ENCODE measurements around the gene TRPM6.

TRPM6 gene

DNA sequence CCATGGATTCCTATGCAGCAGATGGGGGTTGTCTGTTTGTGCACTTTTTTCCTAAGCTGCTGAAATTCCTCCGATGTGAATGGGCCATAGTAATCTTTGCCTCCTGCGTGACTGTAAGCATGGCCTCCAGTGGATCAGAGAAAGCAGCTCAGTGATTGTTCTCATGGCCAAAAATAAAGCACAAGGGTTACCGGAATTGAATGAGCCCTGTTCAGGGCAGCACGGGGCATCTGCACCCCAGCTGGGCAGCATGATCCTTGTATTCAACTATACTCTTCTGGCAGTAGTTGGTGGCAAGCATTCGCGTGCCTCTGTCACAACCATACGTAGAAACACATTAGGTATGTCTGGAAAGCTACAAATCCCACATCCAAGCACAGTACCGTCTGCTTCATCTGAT, 196.7 kb downstream of the TRPM6 start:
- no peak for DNase-seq

DNA sequence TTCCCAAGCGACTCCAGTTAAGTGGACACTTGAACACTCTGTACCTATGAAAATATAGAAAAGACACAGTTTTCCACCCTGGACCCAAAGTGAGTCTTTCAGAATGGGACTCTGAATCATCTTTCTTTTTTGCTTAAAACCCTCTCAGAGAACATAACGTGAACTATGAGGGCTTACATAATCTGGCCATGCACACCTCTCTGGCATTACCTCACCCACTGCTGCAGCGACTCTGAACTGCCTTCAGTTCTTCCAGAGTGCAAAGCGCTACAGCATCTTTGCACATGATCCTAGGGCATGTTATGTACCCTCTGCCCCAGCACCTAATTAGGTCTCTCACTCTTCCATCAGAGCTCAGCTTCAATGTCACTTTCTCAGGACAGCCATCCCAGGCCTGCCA, 204.4 kb downstream of the TRPM6 start:
- DNase-seq: no peak

DNA sequence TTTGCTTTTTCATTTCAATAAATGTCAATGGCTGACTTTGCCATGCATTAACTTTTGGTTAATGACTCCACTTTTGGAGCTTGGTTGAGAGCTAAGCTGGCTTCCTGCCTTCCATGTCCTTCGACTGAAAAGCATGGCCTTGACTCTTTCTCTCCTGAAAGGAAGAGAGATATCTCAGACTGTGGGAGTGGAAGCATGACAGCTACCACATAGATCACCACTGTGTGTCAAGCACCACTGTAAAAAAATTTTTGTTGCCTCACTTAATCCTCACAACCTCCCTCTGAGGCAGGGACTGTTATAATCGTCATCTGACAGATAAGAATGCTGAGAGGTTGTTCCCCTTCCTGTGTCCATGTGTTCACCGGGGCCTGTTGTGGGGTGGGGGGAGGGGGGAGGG, 205.8 kb downstream of the TRPM6 start:
- DNase-seq: no peak

DNA sequence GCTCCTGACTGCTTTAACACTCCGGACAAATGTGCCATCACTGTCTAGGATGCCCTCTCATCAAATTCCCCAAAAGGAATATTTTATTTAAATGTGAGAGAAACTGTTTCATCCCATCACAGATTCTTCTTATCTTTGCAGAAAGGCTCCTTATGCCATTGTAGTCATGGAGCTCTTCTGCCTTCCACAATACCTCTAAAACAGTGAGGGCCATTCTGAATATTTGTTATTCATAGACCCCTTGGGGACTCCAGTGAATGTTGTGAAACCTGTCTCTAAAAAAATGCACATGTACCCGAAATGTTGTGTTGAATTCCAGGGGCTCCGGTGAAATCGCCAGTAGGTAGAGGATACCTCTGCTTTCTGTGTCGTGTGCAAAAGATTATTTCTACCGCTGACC, 213.6 kb downstream of the TRPM6 start:
- DNase-seq: no peak
